DLD1 (cell line): ENCODE data around the gene SNAPC4.
"Not testable (repeated sequence)": the region's sequence is repeated elsewhere in the genome, so short reads cannot be mapped to it uniquely, and the experiment has no call there.

Source experiments
- in situ Hi-C: cut with HindIII; loops from 2 replicates; pipeline ENCODE4 v1.10.0; 2017; ENCODE audit warnings: low sequenced_read_pairs

The SNAPC4 gene

GRCh38 chr9:136409557-136410455 is 9.8 kb upstream of the SNAPC4 start:
- in situ Hi-C loops, result no loop called here

DNA sequence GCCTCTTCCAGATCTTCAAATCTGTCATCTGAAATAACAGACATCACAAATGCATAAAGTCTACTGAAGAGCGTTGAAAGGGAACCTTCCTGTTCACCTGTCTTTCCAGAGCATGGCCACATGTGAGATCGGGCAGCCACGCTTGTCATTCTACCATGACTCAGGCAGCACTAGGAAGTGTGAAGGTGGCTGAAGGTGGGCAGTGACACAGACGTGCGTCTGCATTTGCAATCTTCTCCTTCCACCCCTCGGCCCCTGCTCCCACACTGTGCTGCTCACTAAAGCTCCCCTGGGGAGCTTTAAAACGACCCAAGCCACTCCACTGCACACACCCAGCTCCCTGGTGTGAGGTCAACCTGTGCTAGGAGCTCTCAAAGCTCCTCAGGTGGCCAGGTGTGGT is 7.9 kb upstream of the SNAPC4 start:
- in situ Hi-C loops, result no loop called here

DNA sequence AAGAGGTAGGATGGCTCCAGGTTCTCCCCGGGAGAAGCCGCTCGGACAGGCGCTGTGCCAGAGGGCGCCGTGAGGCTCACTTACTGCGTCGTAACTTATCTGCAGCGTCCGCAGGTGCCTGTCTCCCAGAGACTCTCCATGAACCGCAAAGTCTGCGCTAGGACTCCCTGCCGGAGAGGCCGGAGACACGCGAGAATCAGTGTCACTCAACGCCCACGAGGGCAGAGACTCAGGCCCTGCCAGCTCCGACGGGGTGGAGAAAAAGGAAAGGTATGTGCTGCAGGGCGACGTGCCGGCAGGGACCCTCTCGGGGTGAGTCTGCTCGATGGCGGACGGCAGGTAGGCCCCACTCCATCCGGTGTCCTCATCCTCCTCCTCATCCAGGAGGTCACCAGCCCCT is 7.1 kb upstream of the SNAPC4 start:
- in situ Hi-C loops, result not testable (repeated sequence)

- in situ Hi-C loops, result not testable (repeated sequence)
Observed at GRCh38 chr9:136405904-136406303, 5.9 kb upstream of the SNAPC4 start.

DNA sequence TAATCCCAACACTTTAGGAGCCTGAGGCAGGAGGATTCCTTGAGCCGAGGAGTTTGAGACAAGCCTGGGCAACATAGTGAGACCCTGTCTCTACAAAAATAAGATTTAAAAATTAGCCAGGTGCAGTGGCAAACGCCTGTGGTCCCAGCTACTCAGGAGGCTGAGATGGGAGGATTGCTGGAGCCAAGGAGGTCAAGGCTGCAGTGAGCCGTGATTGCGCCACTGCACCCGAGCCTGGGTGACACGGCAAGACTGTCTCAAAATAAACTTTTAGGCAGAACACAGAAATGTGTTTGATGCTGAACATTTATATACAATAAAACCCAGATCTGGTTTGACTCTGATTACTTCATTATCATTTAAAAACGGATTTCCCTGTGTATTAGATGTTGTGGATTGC is 5.5 kb upstream of the SNAPC4 start:
- in situ Hi-C loops, result no loop called here

- in situ Hi-C loops, result no loop called here
Observed at GRCh38 chr9:136404801-136405136, 4.8 kb upstream of the SNAPC4 start.

DNA sequence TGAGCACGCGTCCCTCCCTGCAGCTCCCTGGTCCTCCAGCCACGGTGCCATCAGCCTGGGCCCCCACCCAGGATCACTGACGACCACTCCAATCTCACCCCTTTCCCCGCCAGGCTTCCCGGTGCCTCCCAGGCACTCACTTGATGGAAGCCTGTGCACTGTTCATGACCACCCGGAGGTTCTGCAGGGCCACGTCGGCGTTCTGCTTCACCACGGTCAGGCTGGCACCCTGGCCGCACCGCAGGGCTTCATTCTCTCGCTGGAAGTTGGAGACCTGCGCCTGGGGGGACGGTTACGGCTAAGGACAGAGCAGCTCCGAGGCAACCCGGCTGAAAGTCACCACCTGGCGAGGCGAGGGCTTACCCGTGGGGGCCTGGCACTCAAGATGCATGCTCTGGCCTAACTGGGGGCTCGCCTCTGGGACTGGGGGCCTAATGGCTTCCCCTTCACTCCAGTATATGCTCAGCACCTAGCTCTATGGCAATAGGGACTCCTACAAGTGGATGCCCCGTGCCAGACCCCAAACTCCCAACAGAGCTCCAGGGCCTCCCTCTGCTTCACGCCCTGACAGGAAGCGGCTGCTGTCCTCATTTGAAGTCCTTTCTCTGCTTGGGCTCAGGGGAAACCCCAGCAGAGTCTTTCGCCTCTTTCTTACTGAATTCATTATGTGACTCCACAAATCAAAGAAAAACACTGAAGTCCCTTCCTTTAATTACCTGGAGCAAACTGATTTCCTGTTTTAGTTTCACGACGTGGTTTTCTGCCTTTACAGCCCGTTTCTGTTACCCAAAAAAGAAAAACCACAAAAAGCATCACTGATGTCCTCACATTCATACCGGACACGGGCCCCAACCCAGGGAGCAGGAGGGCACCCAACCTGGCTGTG is 4.2 kb upstream of the SNAPC4 start:
- in situ Hi-C loops, result no loop called here

DNA sequence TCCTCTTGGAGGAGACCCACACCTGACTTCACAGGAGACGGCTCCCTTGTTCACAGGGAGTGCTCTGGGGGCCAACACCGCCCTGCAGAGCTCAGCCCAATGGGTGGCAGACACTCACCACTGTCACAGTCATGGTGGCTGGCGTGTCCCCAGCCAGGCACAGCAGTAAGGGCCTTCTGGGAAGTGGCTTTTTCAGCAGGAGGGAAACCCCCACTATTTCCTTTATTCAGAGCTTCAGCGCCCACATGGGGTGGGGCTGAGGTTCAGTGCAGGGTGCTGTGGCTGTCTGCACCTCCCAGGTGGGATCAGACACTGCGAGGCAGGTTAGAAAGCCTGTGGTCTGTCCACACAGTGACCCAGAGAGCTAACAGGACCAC is 3.6 kb upstream of the SNAPC4 start:
- in situ Hi-C loops, result no loop called here

DNA sequence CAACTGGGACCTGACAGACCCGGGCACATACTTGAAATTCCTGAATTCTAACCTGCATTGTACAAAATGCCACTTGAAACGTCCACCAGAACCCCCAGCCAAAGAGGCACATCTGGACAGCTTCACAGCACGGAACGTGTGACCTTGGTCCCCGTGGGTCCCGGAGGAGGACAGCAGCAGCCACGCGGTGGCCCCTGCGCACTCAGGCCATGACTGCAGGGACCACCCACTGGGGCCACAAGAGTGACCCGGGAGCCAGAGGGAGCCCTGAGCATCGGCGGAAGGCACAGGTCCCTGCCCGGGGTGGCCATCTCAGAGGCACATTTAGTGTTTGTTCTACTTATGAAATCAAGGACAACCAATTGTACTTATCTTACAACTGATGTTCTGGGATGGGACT is 2.1 kb upstream of the SNAPC4 start:
- in situ Hi-C loops, result no loop called here

DNA sequence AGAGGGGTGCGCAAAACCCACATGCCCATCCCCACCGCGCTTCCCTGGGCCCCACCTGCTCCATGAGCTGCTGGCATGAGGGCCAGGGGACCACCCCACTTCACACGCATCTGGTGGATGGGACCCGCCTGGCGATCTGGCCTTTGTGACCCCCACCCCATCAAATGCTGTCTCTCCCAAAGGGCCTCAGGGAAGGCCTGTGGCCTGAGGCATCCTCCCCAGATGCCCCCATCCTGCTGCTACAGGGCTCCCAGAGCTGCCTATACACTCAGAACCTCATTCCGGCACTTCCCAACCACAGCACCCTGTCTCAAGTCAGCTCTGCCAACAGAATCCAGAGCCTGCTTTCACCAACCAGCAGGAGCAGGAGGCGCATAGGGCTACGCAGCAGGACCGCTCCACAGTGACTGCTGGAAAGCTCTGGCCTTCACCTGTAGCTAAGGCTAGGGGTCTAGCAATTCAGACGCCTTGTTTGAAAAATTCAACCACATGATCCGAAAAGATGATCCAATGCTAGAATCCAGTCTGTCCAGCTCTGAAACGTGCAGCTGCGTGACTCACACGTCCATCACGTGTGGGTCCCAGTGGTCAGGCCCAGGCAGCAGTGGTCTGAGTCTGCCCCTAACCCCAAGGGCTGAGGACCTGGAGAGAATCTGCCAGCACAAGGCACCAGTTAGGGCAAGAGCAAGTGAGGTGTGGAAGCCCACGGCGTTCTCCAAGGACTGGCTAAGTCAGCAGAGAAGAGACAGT is 1.4 kb upstream of the SNAPC4 start:
- in situ Hi-C loops, result no loop called here

DNA sequence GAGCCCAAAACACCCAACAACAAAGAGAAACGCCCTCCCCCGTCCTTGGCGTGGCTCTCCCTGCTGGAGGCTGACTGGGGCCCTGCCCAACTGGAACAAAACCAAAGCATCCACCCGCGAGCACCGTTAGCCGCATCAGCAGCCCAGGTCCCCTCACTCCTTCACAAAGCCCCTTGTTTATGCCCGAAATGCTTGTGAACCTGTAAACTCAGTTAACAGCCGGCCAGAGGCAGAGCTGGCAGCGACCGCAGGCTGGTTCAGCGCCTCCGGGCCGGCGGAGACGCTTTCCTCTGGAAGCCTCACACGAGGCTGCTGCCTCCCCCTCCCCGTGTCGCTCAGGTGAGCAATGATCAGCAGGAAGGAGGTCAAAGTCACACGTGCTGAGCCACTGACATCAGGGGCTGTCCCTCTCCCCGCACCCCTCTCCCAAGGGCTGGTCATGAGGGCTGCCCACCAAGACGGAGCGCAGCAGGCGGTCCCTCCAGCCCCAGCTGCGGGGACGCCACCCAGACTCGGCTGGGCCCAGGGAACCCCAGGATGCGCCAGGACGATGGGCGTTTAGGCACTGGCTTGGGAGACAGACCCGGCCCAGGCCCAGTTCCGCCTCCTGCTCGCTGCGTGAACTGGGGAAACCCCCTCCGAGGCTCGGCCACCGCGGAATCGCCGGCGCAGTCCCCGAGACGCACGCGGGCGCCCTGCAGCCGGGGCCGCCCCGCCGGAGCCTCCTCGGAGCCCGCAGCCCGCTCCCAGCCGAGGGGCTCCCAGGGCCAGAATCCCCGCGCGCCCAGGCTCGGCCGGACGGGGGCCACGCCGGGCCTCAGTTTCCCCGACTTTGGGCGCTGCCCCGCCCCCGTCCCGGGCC is 563 bp downstream of the SNAPC4 start:
- in situ Hi-C loops, result no loop called here

DNA sequence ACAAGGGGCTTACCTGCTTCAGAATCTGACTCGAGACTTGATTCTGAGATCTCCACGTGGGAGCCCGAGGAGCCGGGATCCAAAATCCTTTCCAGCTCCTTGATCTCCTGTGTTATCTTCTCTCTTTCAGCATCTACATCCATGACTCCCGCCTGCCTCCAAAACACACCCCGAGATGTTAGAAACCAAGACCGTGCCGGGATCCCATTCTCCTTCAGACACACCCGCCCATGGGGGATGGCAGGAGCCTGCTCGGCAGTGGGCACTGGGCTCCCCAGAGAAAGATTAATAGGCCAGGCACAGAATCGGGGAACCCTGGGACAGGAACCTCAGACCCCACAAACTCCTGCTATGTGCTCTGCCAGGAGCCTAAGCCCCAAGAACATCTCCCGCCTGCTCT is 1.7 kb downstream of the SNAPC4 start:
- in situ Hi-C loops, result no loop called here

DNA sequence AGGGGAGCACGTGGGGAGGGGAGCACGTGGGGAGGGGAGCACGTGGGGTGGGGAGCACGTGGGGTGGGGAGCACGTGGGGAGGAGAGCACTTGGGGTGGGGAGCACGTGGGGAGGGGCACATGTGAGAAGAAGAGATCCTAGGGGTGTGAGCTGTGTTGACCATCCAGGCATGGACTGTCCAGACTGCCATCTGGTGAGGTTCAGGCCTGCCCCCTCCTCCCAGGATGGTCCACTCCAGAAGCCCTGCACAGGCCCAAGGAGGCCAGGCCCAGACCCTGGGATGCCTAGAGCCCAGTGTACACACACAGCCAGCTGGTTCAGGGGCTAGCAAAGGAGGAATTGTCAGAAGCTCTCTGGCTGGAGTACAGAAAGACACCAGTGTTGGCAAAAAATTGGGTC is 2.3 kb downstream of the SNAPC4 start:
- in situ Hi-C loops, result no loop called here

GRCh38 chr9:136396219-136396515 is 3.8 kb downstream of the SNAPC4 start:
- in situ Hi-C loops, result no loop called here

DNA sequence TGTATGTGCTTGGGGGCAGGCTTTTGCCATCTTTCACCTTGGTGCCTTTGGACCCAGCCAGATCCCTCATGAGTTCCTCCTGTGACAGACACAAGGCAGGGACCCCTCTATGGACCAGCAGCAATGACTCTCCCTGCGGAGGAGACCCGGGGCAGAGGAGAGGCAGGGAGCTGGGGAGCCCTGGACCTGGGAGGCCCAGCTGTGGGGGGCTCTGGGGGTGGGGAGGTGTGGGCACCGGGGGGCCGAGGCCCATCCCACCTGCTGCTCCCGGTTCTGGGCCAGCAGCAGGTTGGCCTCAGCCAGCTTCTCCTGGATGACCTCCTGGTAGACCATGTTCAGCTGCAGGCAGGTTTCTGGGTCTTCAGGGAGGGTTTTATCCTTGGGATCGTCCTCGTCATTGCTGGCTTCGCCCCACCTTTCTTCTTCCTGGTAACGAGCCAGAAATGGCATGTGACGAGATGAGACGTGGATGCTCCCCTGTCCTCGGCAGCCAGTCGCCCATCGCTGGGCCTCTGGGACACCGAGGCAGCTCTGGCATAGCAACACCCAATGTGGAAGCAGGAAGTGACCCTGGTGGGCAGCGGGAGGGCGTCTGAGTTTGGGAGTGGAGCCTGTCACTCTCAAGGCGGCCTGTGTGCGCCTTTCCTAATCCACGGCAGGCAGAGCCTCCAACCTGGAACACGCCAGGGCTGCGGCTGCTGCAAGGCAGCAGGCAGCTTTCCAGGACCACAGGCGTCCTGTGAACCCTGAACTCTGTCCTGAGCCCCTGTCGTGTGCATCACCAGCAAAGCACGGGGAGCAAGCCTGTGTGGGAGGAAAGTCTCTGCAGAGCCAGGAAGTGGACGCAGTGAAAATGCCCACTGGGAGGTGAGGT is 4.4 kb downstream of the SNAPC4 start:
- in situ Hi-C loops, result no loop called here

GRCh38 chr9:136395020-136395340 is 5.0 kb downstream of the SNAPC4 start:
- in situ Hi-C loops, result no loop called here

GRCh38 chr9:136394312-136395019 is 5.5 kb downstream of the SNAPC4 start:
- in situ Hi-C loops, result no loop called here

DNA sequence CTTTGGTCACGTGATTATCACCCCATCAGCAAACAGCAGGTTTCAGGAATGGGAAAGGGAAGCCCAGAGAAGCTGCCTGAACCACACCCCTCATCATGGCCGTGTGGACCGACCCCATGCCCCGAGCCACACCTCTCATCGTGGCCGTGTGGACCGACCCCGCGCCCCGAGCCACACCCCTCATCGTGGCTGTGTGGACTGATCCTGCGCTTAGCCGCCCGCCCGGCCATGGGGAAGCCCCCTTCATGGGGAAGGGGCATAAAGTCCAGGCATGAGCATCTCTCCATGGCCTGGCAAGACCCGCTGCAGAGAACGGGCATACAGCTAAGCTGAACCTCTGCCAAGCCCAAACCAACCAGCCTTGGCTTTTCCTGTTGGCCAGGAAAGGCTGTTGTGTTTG is 6.4 kb downstream of the SNAPC4 start:
- in situ Hi-C loops, result no loop called here
